Activated CD8-positive, alpha-beta T cell treated with anti-CD3 and anti-CD28 coated beads for 36 hours (primary cell): Measurements from ENCODE around the gene TRABD2B. TPM values are rescaled to one million over a fixed set of nuclear protein-coding genes. Genes with fewer than 3 reads are reported as not detected.

Source experiments
- ATAC-seq: fragments of 200-7000 bp; cut with Tn5 transposase; one replicate; pipeline ENCODE4 v1.10.0; 2021; ENCODE audit warnings: mild to moderate bottlenecking, moderate library complexity
- CTCF ChIA-PET: fragments of 350-600 bp; sonication (Branson Sonifier 250); formaldehyde crosslinking; loops from one replicate; lab custom pipeline; 2021; ENCODE audit warnings: antibody characterized with exemption; lab: Charles Lee
- POLR2A ChIA-PET: fragments of 350-600 bp; sonication (Branson Sonifier 250); formaldehyde crosslinking; loops from one replicate; lab custom pipeline; 2021; ENCODE audit warnings: antibody characterized with exemption; lab: Charles Lee
- DNase-seq: peaks from one replicate; pipeline ENCODE4 v3.0.0-alpha.2; 2020
- H3K27ac Mint-ChIP-seq: one replicate; pipeline ENCODE4 v1.8.0; 2021; ENCODE audit warnings: mild to moderate bottlenecking, mixed read lengths
- H3K27me3 Mint-ChIP-seq: one replicate; pipeline ENCODE4 v1.8.0; 2021; ENCODE audit warnings: mixed read lengths
- H3K36me3 Mint-ChIP-seq: one replicate; pipeline ENCODE4 v1.8.0; 2021; ENCODE audit warnings: low read depth, mixed read lengths
- H3K4me1 Mint-ChIP-seq: one replicate; pipeline ENCODE4 v1.8.0; 2021; ENCODE audit warnings: low read depth, mixed read lengths
- H3K4me3 Mint-ChIP-seq: one replicate; pipeline ENCODE4 v1.8.0; 2021; ENCODE audit warnings: mild to moderate bottlenecking, moderate library complexity, mixed read lengths
- H3K9me3 Mint-ChIP-seq: one replicate; pipeline ENCODE4 v1.8.0; 2021; ENCODE audit warnings: mixed read lengths
- CTCF ChIP-seq: fragments of 200-600 bp; IDR thresholded peaks from one replicate; pipeline ENCODE4 v1.8.0; 2022; ENCODE audit warnings: antibody characterized with exemption, mild to moderate bottlenecking
- intact Hi-C: fragments of 100-400 bp; cut with micrococcal nuclease; formaldehyde crosslinking; loops from one replicate; pipeline ENCODE4 v1.10.0; 2022
- total RNA-seq, 2 experiments: library from RNA; stranded (reverse); gene quantifications; one replicate each; pipeline ENCODE4 v1.2.3, GENCODE V29; 2021

The TRABD2B gene
- total RNA-seq, 2 experiments from 2014 or later, result not detected

DNA sequence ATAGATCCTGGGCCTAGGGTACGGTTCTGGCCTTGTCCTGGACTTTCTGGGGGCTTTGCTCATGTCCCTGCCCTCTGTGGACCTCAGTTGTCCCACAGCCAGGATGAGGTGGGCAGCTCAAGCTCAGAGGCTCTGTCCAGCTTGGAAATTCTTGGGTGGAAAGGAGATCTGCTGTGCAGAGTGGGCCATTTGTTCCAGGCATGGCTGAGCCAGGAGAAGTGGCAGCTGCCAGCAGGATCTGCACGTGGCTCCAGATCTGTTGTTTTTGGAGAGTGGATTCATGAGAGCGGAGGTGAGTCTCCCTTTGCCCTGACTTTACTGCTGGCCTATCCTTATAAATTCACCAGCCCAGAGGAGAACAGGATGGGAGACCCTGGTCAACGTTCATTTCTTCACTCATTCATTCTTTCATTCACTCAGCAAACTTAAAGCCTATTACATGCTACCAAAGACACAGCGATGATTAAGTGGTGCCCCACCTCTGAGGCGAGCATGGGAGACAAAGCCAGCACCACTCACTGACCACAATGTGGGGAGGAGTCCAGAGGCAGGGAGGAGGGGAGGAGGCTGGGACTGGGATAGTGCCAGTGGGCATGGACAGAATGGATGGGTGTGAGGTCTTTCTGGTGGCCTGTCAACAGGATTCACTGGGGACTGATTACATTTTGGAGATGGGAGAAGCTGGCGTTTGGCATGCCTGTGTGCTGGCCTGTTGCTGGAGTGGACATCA, 205.1 kb downstream of the TRABD2B start:
- ATAC-seq (no peak), DNase-seq (no peak)
- ChIA-PET CTCF (no interaction called here), POLR2A (interaction anchor here (1.6 kb wide), 1 partner anchor 15 kb away, joined by 5 read pairs; no protein-coding TSS in a partner anchor)
- Mint-ChIP-seq H3K36me3 (no peaks in the 10 kb centered on the region), H3K27ac (no peak overlapping the region), H3K4me3 (no peak overlapping the region), H3K27me3 (peaks cover 4% of the 10 kb centered on the region), H3K4me1 (no peaks in the 10 kb centered on the region), H3K9me3 (no peaks in the 10 kb centered on the region)
- TF ChIP-seq CTCF, result no peak
- intact Hi-C loops, result no loop called here

GRCh38 chr1:47788761-47789160, 208.4 kb downstream of the TRABD2B start:
- no peak for TF ChIP-seq CTCF
- peaks cover 4% of the 10 kb centered on the region for H3K27me3 Mint-ChIP-seq
- no peaks in the 10 kb centered on the region for H3K9me3 Mint-ChIP-seq
- no peak overlapping the region for H3K4me3 Mint-ChIP-seq
- H3K36me3 Mint-ChIP-seq, result no peaks in the 10 kb centered on the region
- no peaks in the 10 kb centered on the region for H3K4me1 Mint-ChIP-seq
- no peak overlapping the region for H3K27ac Mint-ChIP-seq
- POLR2A ChIA-PET, result no interaction called here
- ATAC-seq (no peak), DNase-seq (no peak)
- intact Hi-C loops, result no loop called here
- CTCF ChIA-PET, result no interaction called here

GRCh38 chr1:47787560-47787959, 209.6 kb downstream of the TRABD2B start:
- ChIA-PET POLR2A (no interaction called here), CTCF (no interaction called here)
- intact Hi-C loops, result no loop called here
- H3K27me3 Mint-ChIP-seq, result peaks cover 4% of the 10 kb centered on the region
- no peak for ATAC-seq
- DNase-seq, result no peak
- H3K36me3 Mint-ChIP-seq, result no peaks in the 10 kb centered on the region
- H3K9me3 Mint-ChIP-seq, result no peaks in the 10 kb centered on the region
- no peaks in the 10 kb centered on the region for H3K4me1 Mint-ChIP-seq
- TF ChIP-seq CTCF, result no peak
- no peak overlapping the region for H3K27ac Mint-ChIP-seq
- H3K4me3 Mint-ChIP-seq, result no peak overlapping the region

- no peaks in the 10 kb centered on the region for H3K36me3 Mint-ChIP-seq
- intact Hi-C loops, result no loop called here
- TF ChIP-seq CTCF, result no peak
- ChIA-PET POLR2A (no interaction called here), CTCF (no interaction called here)
- DNase-seq (no peak), ATAC-seq (no peak)
- no peak overlapping the region for H3K27ac Mint-ChIP-seq
- H3K9me3 Mint-ChIP-seq, result no peaks in the 10 kb centered on the region
- H3K27me3 Mint-ChIP-seq, result peaks cover 4% of the 10 kb centered on the region
- no peaks in the 10 kb centered on the region for H3K4me1 Mint-ChIP-seq
- H3K4me3 Mint-ChIP-seq, result no peak overlapping the region
Measured at GRCh38 chr1:47786316-47786715, 210.9 kb downstream of the TRABD2B start.

- Mint-ChIP-seq H3K4me3 (no peak overlapping the region), H3K36me3 (no peaks in the 10 kb centered on the region), H3K9me3 (no peaks in the 10 kb centered on the region), H3K27me3 (peaks cover 4% of the 10 kb centered on the region), H3K27ac (no peak overlapping the region), H3K4me1 (no peaks in the 10 kb centered on the region)
- no peak for DNase-seq
- intact Hi-C loops, result no loop called here
- ChIA-PET POLR2A (interaction anchor here (0.8 kb wide), 1 partner anchor 11 kb away, joined by 3 read pairs; no protein-coding TSS in a partner anchor), CTCF (no interaction called here)
- ATAC-seq, result no peak
- no peak for TF ChIP-seq CTCF
Measured at GRCh38 chr1:47785561-47786271, 211.5 kb downstream of the TRABD2B start.
